IMR-90 (cell line): ENCODE measurements around the gene PRM3. TPM values are rescaled to one million over a fixed set of nuclear protein-coding genes. Genes with fewer than 3 reads are reported as not detected.

Experiments used
- ATAC-seq: fragments of 200-7000 bp; cut with Tn5 transposase; 2 replicates; pipeline ENCODE4 v1.9.1; 2020; ENCODE audit warnings: low read depth, mild to moderate bottlenecking, moderate library complexity
- BruUV-seq: library from RNA; stranded (reverse); fragments of 400-500 nt; replicated peaks from 2 replicates; lab custom pipeline; 2021; lab: Mats Ljungman, UMichigan
- CTCF ChIA-PET: fragments of 300-600 bp; formaldehyde crosslinking; extraction: SDS; loops from one replicate; lab custom pipeline; 2021; ENCODE audit warnings: antibody characterized with exemption; lab: Yijun Ruan, JAX
- POLR2A ChIA-PET: fragments of 300-600 bp; sonication (Branson Sonifier 250); formaldehyde crosslinking; loops from one replicate; lab custom pipeline; 2022; ENCODE audit warnings: antibody characterized with exemption; ENCODE audit not compliant: unreplicated experiment; lab: Charles Lee
- DNase-seq: peaks from one replicate; pipeline ENCODE4 v3.0.0; 2013
- H2AFZ ChIP-seq: replicated peaks from 2 replicates; pipeline ENCODE3; 2013; ENCODE audit warnings: low read length, mild to moderate bottlenecking; ENCODE audit not compliant: poor library complexity
- H2AK5ac ChIP-seq: 2 replicates; pipeline ENCODE4 v1.6.1; 2013; ENCODE audit warnings: low read depth, low read length, inconsistent platforms
- H2AK9ac ChIP-seq: replicated peaks from 2 replicates; pipeline ENCODE3; 2013; ENCODE audit warnings: mild to moderate bottlenecking, low read depth, low read length, moderate library complexity; ENCODE audit not compliant: poor library complexity
- H2BK120ac ChIP-seq: 2 replicates; pipeline ENCODE4 v1.6.1; 2013; ENCODE audit warnings: low read depth, low read length, inconsistent platforms
- H2BK15ac ChIP-seq: 3 replicates; pipeline ENCODE4 v1.6.1; 2013; ENCODE audit warnings: low read depth, low read length, inconsistent platforms
- H2BK20ac ChIP-seq: 2 replicates; pipeline ENCODE4 v1.6.1; 2013; ENCODE audit warnings: low read depth, mild to moderate bottlenecking, inconsistent platforms, low read length, moderate library complexity
- H2BK5ac ChIP-seq: 2 replicates; pipeline ENCODE4 v1.6.1; 2013; ENCODE audit warnings: mild to moderate bottlenecking, low read depth, low read length, inconsistent platforms; ENCODE audit not compliant: poor library complexity, severe bottlenecking
- H3K14ac ChIP-seq: replicated peaks from 2 replicates; pipeline ENCODE4 v1.6.1; 2013; ENCODE audit warnings: low read depth, low read length, inconsistent platforms
- H3K18ac ChIP-seq: 2 replicates; pipeline ENCODE4 v1.6.1; 2013; ENCODE audit warnings: low read depth, low read length, control low read depth
- H3K23ac ChIP-seq: 2 replicates; pipeline ENCODE4 v1.6.1; 2013; ENCODE audit warnings: low read depth, low read length, inconsistent platforms
- H3K27ac ChIP-seq: 2 replicates; pipeline ENCODE4 v1.5.1; 2013; ENCODE audit warnings: mild to moderate bottlenecking, control low read depth, low read length; ENCODE audit not compliant: insufficient read depth
- H3K27me3 ChIP-seq: 2 replicates; pipeline ENCODE4 v1.6.1; 2013; ENCODE audit warnings: low read length; ENCODE audit not compliant: control insufficient read depth, insufficient read depth
- H3K36me3 ChIP-seq: 2 replicates; pipeline ENCODE4 v1.6.1; 2013; ENCODE audit warnings: low read length, mixed read lengths; ENCODE audit not compliant: control insufficient read depth, insufficient read depth
- H3K4ac ChIP-seq: 2 replicates; pipeline ENCODE4 v1.6.1; 2013; ENCODE audit warnings: low read depth, low read length, inconsistent platforms
- H3K4me1 ChIP-seq: 2 replicates; pipeline ENCODE4 v1.6.1; 2013; ENCODE audit warnings: low read length, mixed read lengths; ENCODE audit not compliant: control insufficient read depth, insufficient read depth
- H3K4me2 ChIP-seq: 2 replicates; pipeline ENCODE4 v1.6.1; 2013; ENCODE audit warnings: low read depth, mild to moderate bottlenecking, control low read depth, low read length, moderate library complexity
- H3K4me3 ChIP-seq: 2 replicates; pipeline ENCODE4 v1.5.1; 2013; ENCODE audit warnings: low read depth, mild to moderate bottlenecking, control low read depth, low read length, moderate library complexity; ENCODE audit not compliant: insufficient read depth
- H3K56ac ChIP-seq: 2 replicates; pipeline ENCODE4 v1.6.1; 2013; ENCODE audit warnings: low read length, inconsistent platforms; ENCODE audit not compliant: insufficient read depth; ENCODE audit errors: extremely low read depth
- H3K79me1 ChIP-seq, 2 experiments: 2 replicates each; pipeline ENCODE4 v1.6.1; 2013; ENCODE audit warnings: low read length in 2 of 2, inconsistent platforms in 1 of 2, low read depth in 1 of 2
- H3K9ac ChIP-seq: 2 replicates; pipeline ENCODE4 v1.6.1; 2013; ENCODE audit warnings: low read depth, low read length, control low read depth
- H3K9me1 ChIP-seq: 2 replicates; pipeline ENCODE4 v1.6.1; 2013; ENCODE audit warnings: low read length, inconsistent platforms; ENCODE audit not compliant: insufficient read depth
- H3K9me3 ChIP-seq: 2 replicates; pipeline ENCODE4 v1.6.1; 2013; ENCODE audit warnings: low read length; ENCODE audit not compliant: control insufficient read depth, insufficient read depth
- H4K20me1 ChIP-seq: 2 replicates; pipeline ENCODE4 v1.6.1; 2013; ENCODE audit warnings: low read length, inconsistent platforms; ENCODE audit not compliant: insufficient read depth
- H4K5ac ChIP-seq: 2 replicates; pipeline ENCODE4 v1.6.1; 2013; ENCODE audit warnings: mild to moderate bottlenecking, low read depth, low read length, control low read depth
- H4K8ac ChIP-seq, 2 experiments: 2 replicates each; pipeline ENCODE4 v1.6.1; 2013; ENCODE audit warnings: low read depth in 2 of 2, low read length in 2 of 2, control low read depth in 1 of 2, inconsistent platforms in 1 of 2
- H4K91ac ChIP-seq: 2 replicates; pipeline ENCODE4 v1.6.1; 2013; ENCODE audit warnings: low read depth, low read length, inconsistent platforms; ENCODE audit not compliant: insufficient read depth
- BHLHE40 ChIP-seq: fragments of 150-350 bp; IDR thresholded peaks from 2 replicates; pipeline ENCODE4 v1.6.1; 2016; ENCODE audit warnings: mild to moderate bottlenecking, low read depth, low read length
- CHD1 ChIP-seq: IDR thresholded peaks from 2 replicates; pipeline ENCODE4 v1.6.1; 2012; ENCODE audit warnings: low read depth, low read length, improper control_type of control experiment
- CTCF ChIP-seq: conservative IDR thresholded peaks from 2 replicates; pipeline ENCODE4 v1.5.1; 2012; ENCODE audit warnings: mild to moderate bottlenecking, low read depth, low read length, improper control_type of control experiment
- ELK1 ChIP-seq: fragments of 150-350 bp; IDR thresholded peaks from 2 replicates; pipeline ENCODE4 v1.6.1; 2016; ENCODE audit warnings: low read depth, mild to moderate bottlenecking, low read length, moderate library complexity, borderline replicate concordance
- FOS ChIP-seq: fragments of 150-350 bp; IDR thresholded peaks from 2 replicates; pipeline ENCODE4 v1.6.1; 2016; ENCODE audit warnings: low read depth, low read length
- MAFK ChIP-seq: IDR thresholded peaks from 2 replicates; pipeline ENCODE4 v1.6.1; 2012; ENCODE audit warnings: low read depth, low read length, improper control_type of control experiment
- MAZ ChIP-seq: IDR thresholded peaks from 2 replicates; pipeline ENCODE4 v1.6.1; 2012; ENCODE audit warnings: low read depth, mild to moderate bottlenecking, low read length, improper control_type of control experiment, moderate library complexity, borderline replicate concordance
- MXI1 ChIP-seq: IDR thresholded peaks from 2 replicates; pipeline ENCODE4 v1.6.1; 2012; ENCODE audit warnings: low read depth, mild to moderate bottlenecking, low read length, moderate library complexity, borderline replicate concordance
- NFE2L2 ChIP-seq: fragments of 150-350 bp; IDR thresholded peaks from 2 replicates; pipeline ENCODE4 v1.6.1; 2016; ENCODE audit warnings: low read depth, mild to moderate bottlenecking, low read length
- POLR2A ChIP-seq: IDR thresholded peaks from 2 replicates; pipeline ENCODE4 v1.6.1; 2012; ENCODE audit warnings: mild to moderate bottlenecking, low read depth, low read length
- RCOR1 ChIP-seq: IDR thresholded peaks from 2 replicates; pipeline ENCODE4 v1.6.1; 2012; ENCODE audit warnings: mild to moderate bottlenecking, low read length, improper control_type of control experiment; ENCODE audit not compliant: insufficient replicate concordance
- RFX5 ChIP-seq: IDR thresholded peaks from 2 replicates; pipeline ENCODE4 v1.8.0; 2012; ENCODE audit warnings: low read depth, mild to moderate bottlenecking, low read length, moderate library complexity
- SMC3 ChIP-seq: fragments of 150-350 bp; IDR thresholded peaks from 2 replicates; pipeline ENCODE4 v1.6.1; 2016; ENCODE audit warnings: low read depth, mild to moderate bottlenecking, antibody characterized with exemption, low read length, moderate library complexity
- USF2 ChIP-seq: fragments of 150-350 bp; IDR thresholded peaks from 2 replicates; pipeline ENCODE4 v1.6.1; 2017; ENCODE audit warnings: mild to moderate bottlenecking, antibody characterized with exemption, low read length, low read depth
- WGBS, 2 experiments: methylation state at CpG; one replicate each; pipeline versions ENCODE4 v1.1.5 to v1.1.7; 2013; ENCODE audit warnings: missing lambda C conversion rate in 2 of 2; ENCODE audit not compliant: insufficient read length in 1 of 2; ENCODE audit errors: extremely low coverage in 2 of 2; 5-methylcytosine and 5-hydroxymethylcytosine counted together
- dilution Hi-C: fragments of 300-500 bp; cut with HindIII; formaldehyde crosslinking; loops from one replicate; pipeline ENCODE4 v1.14.3; 2018; ENCODE audit warnings: low sequenced_read_pairs; ENCODE audit not compliant: unreplicated experiment
- in situ Hi-C: fragments of 300-500 bp; cut with MboI; formaldehyde crosslinking; loops from 3 replicates; pipeline ENCODE4 v1.14.3; 2019; ENCODE audit warnings: low sequenced_read_pairs, inconsistent platforms, mixed read lengths
- intact Hi-C: fragments of 100-400 bp; cut with micrococcal nuclease; formaldehyde crosslinking; loops from 2 replicates; pipeline ENCODE4 v1.10.0; 2022
- polyA plus RNA-seq, 3 experiments: library from polyadenylated mRNA; depleted of rRNA; stranded (reverse); fragments of >200 nt; gene quantifications; 2 replicates each; pipeline ENCODE4 v1.2.3, GENCODE V29; 2012; ENCODE audit warnings: low replicate concordance in 1 of 3
- total RNA-seq: library from RNA; depleted of rRNA; stranded (reverse); fragments of >200 nt; gene quantifications from 2 replicates; pipeline ENCODE4 v1.2.3, GENCODE V29; 2012

PRM3 gene
- total and polyA plus RNA-seq, 2 of the 4 experiments (the other 2 are of a cell fraction) = not detected

- Histone ChIP-seq H3K36me3 (peaks cover 31% of the 10 kb centered on the region), H3K4me2 (peak overlapping the region; percentile 63), H2BK20ac (peak overlapping the region; percentile 31; the same call in 1 of the 2 replicates), H3K79me1 (peaks cover 14 to 39% of the 10 kb centered on the region in 2 experiments; a peak in 3 of 4 replicates), H4K8ac (peak overlapping the region; percentile 47 to 81; a peak in 2 of 4 replicates), H3K27me3 (no peaks in the 10 kb centered on the region), H3K18ac (peak overlapping the region; percentile 51; the same call in 1 of the 2 replicates), H3K27ac (peak overlapping the region; percentile 97), H3K4ac (peak overlapping the region; percentile 84), H3K4me3 (peak overlapping the region; percentile 77), H3K56ac (0 out of 2 replicates have a peak overlapping the region, but pooled peaks have one; percentile 8), H3K23ac (peak overlapping the region; percentile 82), H3K9me3 (no peaks in the 10 kb centered on the region), H3K4me1 (peaks cover 21% of the 10 kb centered on the region), H3K9ac (peak overlapping the region; percentile 86), H2BK120ac (peak overlapping the region; percentile 85), H4K5ac (peak overlapping the region; percentile 19; the same call in 1 of the 2 replicates), H4K91ac (peak overlapping the region; percentile 82), H4K20me1 (peaks cover 38% of the 10 kb centered on the region), H2AFZ (peak overlapping the region; percentile 94), H2BK15ac (peak overlapping the region; percentile 77; the same call in 1 of the 3 replicates), H2AK5ac (peak overlapping the region; percentile 69; the same call in 1 of the 2 replicates), H3K14ac (peak overlapping the region; percentile 84), H2AK9ac (peak overlapping the region; percentile 98), H2BK5ac (peak overlapping the region; percentile 90), H3K9me1 (peaks cover 9% of the 10 kb centered on the region; the same call in 1 of the 2 replicates)
- dilution Hi-C loops = no loop called here
- ChIA-PET POLR2A (interaction anchor here (0.5 to 1.8 kb wide), 13 partner anchors 17 to 306 kb away, joined by 3 to 18 read pairs (median 6); partner anchors contain the start of gene PRM3), CTCF (interaction anchor here (0.6 to 2.6 kb wide), 11 partner anchors 100 to 296 kb away, joined by 3 to 14 read pairs (median 4); no protein-coding TSS in a partner anchor)
- 0% methylated on average over 12 of the region's 32 CpGs; no CpG with 5 or more reads in 1 of the 2 experiments for WGBS, 2 experiments
- ATAC-seq (peak; percentile 11), DNase-seq (peak; percentile 25)
- in situ Hi-C loops = loop anchor here (5.0 kb wide), 1 partner anchor 106 kb away; no protein-coding TSS in a partner anchor
- no TSS peak for BruUV-seq
- intact Hi-C loops = loop anchor here (1.0 to 10.0 kb wide), 2 partner anchors 100 to 122 kb away; no protein-coding TSS in a partner anchor
- TF ChIP-seq RCOR1 = no peak
- TF ChIP-seq BHLHE40 = no peak
- TF ChIP-seq NFE2L2 = no peak
- TF ChIP-seq CHD1 = no peak
- TF ChIP-seq RFX5 = no peak
- TF ChIP-seq POLR2A = no peak
- TF ChIP-seq MAZ = no peak
- TF ChIP-seq MXI1 = no peak
- no peak for TF ChIP-seq FOS
- TF ChIP-seq ELK1 = no peak
- no peak for TF ChIP-seq MAFK
- no peak for TF ChIP-seq CTCF
- no peak for TF ChIP-seq SMC3
- no peak for TF ChIP-seq USF2
Measured at GRCh38 chr16:11256661-11257130, 16.7 kb downstream of the PRM3 start.
